ENCODE measurements around the gene CCDC38. TPM values are rescaled to one million over a fixed set of nuclear protein-coding genes. Genes with fewer than 3 reads are reported as not detected.

The CCDC38 gene
- total RNA-seq, 1 experiment from 2014 or later: not detected

- TF ChIP-seq HMGXB4 (CRISPR knock-in tag; IDR thresholded peaks at IDR 0.05) (no peak), ZBTB43 (CRISPR knock-in tag; IDR thresholded peaks at IDR 0.05) (no peak), E2F1 (CRISPR knock-in tag; IDR thresholded peaks at IDR 0.05) (no peak), TP53 (CRISPR knock-in tag; IDR thresholded peaks at IDR 0.05) (no peak), ZNF232 (CRISPR knock-in tag; IDR thresholded peaks at IDR 0.05) (no peak), MAX (CRISPR knock-in tag; IDR thresholded peaks at IDR 0.05) (no peak), ZNF416 (CRISPR knock-in tag; IDR thresholded peaks at IDR 0.05) (no peak), ZNF425 (CRISPR knock-in tag; conservative IDR thresholded peaks at IDR 0.05) (no peak)
These were observed 122.2 kb downstream of the CCDC38 start (continued) for GRCh38 chr12:95820096-95820703.

Other genes with a start within 250 kb of the CCDC38 start
- 1.9 to 2.7 TPM (median 2.1 TPM) in 3 replicates for gene NTN4, start 151.8 kb downstream of the CCDC38 start, total RNA-seq (2021)
- gene SNRPF, start 83.7 kb downstream of the CCDC38 start, total RNA-seq (2021): 70.7 to 75.8 TPM (median 74.9 TPM) in 3 replicates
- gene AMDHD1, start 717 bp upstream of the CCDC38 start, total RNA-seq (2021): 0.62 to 1.6 TPM (median 1.1 TPM) in 3 replicates
- 0.23 to 0.39 TPM (median 0.32 TPM) in 3 replicates for gene HAL, start 53.7 kb upstream of the CCDC38 start, total RNA-seq (2021)
- gene LTA4H, start 93.0 kb upstream of the CCDC38 start, total RNA-seq (2021): 134 to 172 TPM (median 162 TPM) in 3 replicates

Measured in WTC11 (cell line).